Activated T-cell treated with anti-CD3 and anti-CD28 coated beads, Interleukin-2, amount 50 U/mL, for 48 hours (primary cell): ENCODE measurements around the gene NEK6.
"Not testable (repeated sequence)": the region's sequence is repeated elsewhere in the genome, so short reads cannot be mapped to it uniquely, and the experiment has no call there.

Experiments used
- DNase-seq, 2 experiments: peaks; one replicate each; pipeline ENCODE4 v3.0.0-alpha.2; 2020

NEK6 gene

DNA sequence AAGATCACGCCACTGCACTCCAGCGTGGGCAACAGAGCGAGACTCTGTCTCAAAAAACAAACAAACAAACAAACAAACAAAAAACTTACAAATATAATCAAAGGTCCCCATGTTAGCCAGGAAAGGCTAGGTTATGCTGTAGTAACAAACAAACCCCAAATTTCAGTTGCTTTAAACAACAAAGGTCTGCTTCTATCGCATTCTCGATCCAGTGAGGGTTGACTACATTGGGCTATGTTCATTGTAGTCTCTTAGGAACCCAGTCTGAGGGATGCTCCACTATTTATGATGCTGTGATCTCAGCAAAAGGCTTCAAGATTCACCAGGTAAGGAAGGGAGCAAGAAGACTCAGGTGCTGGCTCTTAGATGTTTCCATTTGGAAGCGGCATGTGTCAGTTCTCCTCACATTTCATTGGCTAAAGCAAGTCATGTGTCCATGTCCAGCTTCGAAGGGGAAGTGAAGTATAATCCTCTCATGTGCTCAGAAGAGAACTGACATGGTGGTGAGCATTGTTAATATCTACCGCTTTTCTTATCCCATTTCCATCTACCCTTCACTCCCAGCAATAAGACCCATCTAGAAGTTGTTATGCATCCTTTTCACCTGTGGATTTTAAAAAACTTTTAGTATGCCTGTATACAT is 26.5 kb upstream of the NEK6 start:
- DNase-seq, result no peak

DNA sequence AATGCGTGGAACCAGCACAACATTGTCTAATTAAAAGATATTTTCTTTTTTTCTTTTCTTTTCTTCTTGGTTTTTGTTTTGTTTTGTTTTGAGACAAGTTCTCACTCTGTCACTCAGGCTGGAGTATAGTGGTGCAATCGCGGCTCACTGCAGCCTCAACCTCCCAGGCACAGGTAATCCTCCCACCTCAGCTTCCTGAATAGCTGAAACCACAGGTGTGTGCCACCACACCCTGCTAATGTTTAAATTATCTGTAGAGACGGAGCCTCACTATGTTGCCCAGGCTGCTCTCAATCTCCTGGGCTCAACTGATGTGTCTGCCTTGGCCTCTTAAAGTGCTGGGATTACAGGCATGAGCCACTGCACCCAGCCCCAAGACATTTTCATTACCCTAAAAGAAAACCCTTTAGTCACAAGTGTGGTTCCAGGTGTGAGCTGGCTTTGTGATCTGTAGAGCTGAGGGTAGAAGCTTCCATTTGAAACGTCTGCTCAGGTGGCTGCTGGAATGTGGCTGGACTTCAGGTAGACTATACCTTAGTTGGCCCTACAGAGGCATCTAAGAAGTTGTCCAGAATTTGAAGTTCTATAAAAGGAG is 19.1 kb upstream of the NEK6 start:
- DNase-seq, result no peak

DNA sequence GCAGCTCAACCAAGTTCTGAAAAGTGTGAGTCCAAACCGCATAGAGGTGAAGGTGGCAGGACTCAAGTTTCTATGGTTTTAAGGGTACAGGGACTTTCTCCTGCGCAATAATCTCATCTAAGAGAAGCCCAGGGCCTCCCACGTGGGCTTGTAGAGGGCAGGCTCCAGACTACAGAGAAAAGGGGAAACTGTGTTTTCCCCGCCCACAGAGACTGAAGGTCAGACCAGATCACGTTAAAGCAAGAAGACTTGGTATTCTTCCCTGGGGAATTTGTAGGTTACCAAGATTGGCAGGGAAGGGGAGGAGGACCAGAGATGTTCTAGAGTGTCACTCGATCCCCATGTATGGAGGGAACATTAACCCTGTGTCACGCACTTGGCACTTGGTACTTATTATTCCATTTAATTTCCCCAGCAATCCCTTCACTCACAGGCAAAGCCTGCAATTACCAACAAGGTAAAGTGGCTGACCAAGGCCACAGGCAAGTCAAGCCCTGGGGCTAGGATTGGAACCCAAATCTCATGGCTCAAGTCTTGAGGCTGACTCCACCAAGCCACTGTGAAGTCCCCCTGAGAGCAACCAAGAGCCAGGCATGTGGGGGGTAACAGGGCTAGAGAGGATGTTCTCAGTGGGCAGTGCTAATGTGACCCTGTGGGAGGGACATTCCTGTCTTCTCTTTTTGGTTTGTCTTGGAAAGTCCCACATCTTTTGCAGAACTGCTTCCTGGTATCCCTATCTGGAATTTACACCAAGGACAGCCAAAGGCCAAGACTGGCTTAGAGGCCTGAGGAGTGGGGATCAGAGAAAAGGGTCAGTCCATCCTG is 18.3 kb upstream of the NEK6 start:
- no peak for DNase-seq

DNA sequence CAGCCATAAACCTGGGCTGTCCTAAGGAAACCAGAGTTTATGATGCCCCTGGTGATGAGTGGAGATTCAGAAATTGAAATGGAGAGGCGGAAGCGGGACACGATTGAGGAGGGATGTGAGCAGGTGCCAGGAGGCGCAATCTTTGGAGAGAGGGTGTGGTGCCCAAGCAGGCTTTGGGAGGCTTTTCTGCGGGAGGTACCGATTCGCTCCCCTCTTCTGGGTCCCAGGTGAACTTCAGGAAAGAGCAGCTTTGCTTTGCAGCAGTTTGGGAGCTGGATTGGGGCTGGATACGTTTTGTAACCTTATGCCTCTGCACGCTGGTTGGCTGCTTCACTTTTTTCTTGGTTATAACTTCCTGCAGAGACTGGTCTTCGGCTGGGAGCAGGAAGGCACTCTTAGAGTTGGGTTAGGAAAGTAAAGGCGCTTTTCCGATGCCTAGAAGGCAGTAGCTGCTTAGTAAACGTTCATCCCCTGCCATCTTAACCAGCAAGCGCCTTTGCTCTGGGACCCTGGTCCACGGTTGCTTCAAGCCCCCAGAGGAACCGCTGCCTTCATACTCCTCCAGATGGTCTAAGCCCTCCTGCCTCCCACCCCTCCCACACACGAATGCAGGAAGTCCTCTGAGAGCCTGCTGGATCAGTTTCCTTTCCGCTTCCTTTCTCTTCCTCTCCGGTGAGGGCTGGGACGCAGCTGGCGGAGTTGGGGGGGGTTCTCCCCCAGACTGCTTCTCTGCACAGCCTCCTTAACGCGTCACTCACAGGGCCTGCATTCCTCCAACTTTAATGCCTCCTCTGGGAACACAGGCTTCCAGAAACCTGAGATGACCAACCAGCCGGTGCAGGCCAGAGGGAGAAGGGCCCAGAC is 15.2 kb upstream of the NEK6 start:
- no peak for DNase-seq

DNA sequence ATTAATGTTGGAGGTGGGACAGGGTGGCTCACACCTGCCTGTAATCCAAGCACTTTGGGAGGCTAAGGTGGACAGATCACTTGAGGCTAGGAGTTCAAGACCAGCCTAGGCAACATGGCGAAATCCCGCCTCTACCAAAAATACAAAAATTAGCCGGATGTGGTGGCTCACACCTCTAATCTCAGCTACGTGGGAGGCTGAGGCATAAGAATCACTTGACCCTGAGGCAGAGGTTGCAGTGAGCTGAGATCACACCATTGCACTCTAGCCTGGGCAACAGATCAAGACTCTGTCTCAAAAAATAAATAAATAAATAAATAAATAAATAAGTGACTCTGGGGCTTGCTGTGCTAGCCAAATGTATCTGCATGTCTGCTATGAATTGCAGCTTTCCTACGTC is 10.4 kb upstream of the NEK6 start:
- DNase-seq, result not testable (repeated sequence)

DNA sequence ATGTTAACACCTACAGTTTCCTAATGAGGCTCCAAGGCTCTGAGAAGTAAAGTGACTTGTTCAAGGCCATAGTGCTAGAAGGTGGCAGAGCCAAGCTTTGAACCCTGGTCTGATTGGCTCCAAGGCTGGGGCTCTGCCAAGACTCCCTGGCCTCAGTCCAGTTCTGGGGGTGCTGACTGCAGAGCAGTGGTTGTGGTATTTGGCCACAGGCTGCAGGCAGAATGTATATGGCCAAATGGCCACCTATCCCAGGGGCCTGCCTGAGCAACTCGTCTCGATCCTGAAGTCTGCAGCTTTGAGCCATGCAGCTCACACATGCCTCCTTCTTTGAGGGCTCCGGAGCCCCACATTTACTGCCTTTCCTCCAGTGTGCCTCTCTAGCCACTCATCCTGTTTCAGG is 9.7 kb upstream of the NEK6 start:
- DNase-seq, result no peak

DNA sequence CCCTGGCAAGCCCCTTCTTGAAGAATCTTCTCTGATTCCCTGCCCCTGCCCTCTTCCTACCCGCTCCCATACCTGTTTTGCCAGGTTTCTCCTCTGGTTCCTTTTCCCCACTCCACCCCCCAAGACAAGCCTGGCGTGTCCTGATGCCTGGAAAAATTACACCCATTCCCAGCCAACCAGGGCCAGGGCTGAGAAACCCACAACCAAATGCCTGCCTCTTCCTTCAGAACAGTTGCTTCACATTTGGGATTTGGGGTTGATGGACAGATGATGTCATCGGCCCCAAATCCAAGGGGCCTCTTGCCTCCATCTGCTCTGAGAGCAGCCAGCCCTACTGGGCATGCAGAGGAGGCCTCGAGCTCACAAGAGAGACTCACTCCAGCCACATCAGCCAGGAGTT is 8.8 kb upstream of the NEK6 start:
- DNase-seq, result no peak

DNA sequence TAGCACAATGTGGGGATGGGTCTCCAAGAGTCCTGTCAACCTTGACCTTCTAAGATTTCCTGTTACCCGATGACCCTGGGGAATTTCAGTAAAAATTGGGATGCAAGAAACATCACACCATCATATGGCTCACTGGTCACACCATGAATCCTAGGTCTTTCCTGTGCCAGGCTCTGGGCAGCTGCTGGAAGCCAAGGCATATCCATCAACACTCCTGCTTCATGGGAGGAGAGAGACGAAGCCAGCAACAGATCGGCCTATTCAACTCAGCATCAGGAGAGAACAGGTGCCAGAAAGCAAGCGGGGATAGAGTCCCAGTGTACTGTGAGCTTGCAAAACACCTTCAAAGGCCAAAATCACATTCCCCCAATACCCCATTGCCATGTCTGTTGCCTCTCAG is 6.5 kb upstream of the NEK6 start:
- DNase-seq, result no peak

DNA sequence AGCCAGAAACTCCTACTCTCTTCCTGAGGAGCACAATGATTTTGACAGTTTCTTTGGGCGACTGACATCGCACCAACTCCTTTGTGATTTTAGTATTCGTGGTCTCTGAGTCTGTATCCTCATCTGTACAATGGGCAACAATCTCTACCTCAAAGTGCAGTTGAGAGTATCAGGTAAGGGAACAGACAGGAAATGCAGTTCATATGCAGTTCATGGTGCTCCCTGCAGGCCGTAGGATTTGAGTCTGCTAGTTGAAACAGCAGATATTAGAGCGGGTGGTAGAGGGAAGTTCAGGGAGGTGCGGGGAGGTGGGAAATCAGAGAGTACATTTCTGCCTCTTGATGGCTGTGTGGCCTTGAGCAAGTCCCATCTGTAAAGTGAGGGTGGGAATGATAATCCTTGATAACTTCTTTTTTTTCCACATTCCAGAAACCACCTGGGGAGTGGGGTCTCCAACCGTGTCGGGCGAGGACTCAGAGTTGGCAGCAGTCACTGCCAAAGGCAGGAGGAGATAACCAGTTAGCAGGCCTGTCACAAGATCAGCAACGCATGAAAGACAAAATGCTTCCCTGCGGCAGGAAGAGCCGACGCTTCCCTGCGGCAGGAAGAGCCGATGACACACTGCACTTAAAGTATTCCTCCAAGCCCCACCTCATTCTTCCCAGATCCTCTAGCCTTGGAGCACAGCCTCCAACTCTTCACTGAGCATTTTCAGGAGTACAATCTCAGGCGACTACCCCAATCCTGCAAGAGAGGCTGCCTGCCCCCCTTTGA is 6.0 kb upstream of the NEK6 start:
- no peak for DNase-seq

DNA sequence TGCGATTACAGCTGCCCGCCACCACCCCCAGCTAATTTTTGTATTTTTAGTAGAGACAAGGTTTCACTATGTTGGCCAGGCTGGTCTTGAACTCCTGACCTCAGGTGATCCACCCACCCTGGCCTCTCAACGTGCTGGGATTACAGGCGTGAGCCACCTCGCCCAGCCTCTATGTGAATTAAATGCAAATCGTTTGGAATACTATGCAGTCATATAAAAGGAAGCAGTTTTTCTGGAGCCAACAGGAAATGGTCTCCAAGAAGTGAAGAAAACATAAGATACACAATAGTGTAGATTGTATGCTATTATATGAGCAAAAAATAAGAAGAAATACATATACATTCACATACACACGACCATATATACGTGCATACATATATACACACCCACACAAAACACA is 4.9 kb upstream of the NEK6 start:
- DNase-seq, result not testable (repeated sequence)

DNA sequence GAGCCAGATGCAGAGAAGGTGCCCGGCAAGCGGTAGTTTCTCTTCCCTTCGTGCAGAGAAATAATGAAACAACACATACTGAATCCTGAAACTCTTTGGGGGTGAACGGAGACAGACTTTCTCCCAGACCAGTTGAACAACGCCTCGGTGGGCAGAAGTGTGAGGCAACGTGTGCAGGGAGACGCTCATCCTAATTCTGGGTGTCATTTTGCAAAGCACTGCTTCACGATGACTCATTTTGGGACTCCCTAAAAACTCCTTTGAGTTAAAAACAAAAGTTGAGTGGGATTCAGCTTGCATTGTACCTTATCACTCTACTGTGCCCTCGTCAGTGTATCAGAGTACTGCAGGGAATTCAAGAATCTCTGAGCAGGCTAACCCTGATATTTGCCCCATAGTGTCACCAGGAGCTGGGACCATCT is 3.5 kb upstream of the NEK6 start:
- peak; percentile 67 to 70 for DNase-seq

DNA sequence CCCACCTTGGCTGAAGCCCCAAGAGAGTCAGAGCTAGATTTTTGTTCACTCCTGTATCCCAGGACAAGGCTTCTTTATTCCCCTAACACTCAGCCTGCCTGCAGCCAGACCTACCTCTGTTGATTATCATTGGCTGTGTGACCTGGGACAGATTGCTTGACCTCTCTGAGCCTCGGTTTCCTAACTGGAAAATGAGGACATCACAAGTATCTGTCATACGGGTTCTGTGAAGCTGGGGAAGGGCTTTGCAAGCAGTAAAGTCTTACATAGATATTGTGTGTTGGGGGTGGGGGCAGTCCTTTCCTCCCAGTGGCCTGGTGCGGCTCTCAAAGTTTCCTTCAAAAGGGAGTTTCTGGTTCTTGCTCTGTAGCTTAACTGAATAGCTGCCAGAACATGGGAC is 2.5 kb upstream of the NEK6 start:
- DNase-seq, result no peak

DNA sequence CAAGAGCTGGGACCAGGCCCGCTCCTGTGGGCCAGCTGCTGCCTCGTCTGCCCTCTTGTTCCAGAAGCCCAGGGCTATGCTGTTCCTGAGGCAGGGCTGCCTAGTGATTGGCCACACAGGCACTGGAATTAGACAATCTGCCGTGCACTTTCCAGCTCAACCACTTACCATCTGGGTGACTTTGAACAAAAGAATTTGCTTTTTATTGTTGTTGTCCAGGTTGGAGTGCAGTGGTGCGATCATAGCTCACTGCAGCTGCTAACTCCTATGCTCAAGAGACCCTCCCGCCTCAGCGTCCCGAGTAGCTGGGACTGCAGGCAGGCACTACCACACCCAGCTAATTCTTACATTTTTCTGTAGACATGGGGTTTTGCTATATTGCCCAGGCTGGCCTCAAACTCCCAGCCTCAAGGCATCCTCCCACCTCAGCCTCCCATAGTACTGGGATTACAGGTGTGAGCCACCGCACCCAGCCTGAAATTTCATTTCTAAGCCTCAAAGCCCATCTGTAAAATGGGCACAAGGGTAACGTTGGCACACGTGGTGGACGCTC is 1.2 kb upstream of the NEK6 start:
- DNase-seq, result no peak

DNA sequence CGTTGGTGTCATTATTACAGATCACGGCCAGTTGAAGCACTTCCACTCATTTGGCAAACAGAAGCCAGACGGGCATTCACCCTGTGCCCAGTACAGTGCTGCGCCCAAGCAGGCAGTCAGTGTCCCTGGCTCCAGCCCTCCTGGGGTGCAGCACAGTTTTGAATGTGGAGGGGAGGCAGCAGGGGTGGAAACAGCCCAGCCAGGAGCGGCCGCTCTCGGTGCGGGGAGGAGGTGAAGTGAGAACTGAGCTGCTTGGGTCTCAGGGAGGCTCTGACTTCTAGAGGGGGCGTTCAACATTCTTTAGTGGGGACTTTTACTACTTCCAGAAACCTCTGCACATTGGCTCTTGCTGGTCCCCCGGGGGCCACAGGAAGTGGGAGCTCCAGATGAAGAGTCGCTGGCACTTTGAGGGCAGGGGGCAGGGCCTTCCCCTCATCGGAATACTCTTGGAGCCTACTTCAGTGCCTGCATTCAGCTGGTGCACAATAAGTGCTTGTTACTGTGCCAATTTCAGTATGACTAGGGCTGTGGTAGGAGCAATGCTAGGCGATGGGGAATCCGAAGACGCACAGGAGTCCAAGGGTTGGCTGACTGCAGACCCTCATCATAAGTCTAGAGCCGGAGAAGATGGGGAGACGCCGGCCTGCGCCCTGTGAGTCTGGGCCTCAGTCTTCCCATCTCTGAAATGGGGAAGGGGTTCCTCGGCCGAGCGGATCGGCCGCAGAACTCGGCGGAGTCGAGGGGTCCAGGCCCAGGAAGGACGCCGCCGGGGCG is 492 bp upstream of the NEK6 start:
- peak in 1 of 2 experiments; percentile 38 for DNase-seq

DNA sequence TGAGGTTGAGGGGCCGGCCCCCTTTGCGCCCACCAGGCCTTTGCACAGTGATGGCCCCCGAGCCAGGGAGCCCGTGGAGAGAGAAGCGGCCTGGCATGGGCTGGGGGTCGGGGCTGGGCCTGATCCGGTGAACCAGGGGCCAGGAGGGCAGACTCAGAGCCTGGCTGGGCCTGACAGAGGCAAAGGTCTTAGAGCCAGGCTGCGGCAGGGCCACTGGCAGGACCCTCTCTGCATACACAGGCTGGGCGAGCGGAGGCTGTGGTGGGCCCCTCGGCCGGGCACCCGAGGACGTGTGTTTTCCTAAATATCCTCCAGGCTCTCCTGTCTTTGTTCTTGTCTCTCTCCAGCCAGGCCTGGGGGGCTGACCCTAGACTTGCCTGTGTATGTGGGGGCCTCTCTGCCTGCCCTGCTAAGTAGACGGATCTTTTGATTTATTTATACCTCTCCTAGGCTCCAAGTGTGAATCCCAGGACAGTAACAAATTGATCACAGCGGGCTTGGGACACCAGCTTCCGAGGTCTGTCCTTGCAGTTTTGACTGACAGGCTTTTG is 933 bp downstream of the NEK6 start:
- DNase-seq, result no peak

DNA sequence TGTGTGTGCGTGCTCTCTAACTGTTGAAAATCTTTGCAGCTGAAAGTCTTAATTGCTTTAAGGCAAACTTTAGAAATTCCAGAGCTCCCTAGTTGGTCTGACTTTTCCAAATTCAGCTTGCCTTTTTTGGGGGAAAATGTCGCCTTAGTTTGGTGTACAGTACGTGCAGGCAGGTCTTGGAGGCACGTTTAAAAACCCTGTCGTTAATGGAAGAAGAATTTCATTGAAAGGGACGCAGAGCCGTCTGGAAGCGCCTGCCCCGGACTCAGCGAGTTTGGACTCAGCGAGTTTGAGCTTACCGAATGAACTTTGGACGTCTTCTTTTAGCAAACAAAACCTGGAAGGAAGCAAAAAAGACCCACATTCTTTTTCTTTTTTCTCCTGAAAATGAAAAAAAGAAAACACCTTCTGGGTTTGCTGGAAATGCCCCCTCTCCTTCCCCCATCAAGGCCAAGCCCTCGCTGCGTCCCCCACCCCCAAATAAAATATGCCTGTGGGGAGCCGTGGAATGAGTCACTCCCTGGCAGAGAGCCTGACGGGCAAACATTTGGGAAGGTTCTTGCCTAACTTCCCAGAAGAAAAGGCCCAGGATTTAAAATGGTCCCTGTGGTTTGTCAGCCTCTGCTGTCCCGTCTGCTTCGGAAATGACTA is 1.5 kb downstream of the NEK6 start:
- DNase-seq, result no peak

DNA sequence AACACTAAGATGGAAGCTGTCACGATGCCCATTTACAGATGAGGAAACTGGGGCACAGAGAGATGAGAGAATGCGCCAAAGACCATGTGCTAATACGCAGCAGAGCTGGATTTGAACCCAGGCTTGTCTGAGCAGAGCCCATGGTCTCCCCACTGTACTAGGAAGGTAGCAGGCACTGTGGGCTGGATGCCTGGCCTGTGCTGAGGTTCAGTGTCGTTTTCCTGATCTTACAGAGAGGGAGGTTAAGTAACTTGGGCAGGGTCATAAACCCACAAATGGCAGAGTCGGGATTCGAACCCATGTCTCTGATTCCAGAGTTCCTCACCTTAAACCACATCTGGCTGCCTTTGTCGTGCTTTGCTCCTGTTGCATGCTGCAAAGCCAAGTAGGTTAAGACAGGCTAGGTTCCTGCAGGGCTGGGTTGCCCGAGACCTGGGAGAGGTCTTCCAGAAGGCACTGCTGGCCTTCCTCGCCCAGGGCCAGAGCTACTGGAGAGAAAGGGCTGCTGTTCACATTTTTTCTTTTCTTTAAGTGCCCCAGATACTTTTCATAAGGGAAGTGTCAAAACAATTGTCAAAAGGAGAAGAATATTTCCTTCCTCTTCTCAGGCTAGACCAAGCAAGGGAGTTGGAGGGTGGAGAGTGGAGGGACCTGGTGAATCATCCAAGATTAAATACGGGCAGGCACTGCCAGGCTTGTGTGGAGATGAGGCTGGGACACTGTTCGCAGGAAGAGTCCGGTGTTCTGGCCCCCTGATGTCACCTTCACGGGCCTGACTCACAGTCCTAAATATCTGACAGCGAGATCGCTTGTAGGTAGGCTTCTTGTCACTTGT is 3.2 kb downstream of the NEK6 start:
- DNase-seq, result no peak

DNA sequence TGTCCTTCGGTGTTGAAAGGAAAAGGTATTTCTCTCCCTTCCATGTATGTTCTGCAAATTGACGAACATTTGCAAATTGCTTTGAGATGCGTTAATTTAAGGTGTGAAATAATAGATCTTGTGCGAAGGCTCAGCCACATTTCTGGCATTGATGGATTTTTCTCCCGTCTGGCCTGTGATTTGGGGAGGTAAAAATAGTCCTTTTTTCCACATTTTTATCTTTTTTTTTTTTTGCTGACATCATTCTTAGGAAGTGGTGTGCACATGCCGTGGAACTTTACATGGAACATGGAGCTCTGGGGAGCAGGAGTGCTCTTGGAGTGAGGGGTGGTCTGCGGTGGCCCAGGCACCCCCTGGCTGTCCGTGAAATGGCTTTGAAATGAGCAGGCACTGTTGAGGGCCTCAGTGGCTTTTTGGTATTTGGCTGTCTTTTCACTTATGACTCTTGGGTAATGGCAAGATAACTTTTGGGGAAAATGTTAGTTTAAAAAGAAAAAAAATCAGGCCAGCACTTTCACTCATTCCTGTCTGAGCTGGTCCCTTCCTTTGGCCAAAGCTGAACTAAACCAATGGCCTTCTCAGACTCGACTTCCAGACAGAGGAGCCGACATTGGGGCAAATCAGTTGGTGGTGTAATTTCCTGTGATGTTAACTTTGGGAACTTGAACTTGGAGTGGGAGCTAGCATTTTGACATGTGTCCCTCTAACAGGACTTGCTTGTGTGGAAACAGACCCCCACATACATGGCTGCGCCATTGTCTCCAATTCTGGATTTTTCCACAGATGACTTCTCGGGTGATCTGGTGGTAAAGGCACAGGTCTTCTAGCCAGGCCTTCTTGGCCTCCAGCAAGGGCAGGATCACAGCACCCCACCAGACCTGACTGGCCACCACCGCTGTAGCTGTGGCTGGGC is 4.2 kb downstream of the NEK6 start:
- DNase-seq, result no peak

DNA sequence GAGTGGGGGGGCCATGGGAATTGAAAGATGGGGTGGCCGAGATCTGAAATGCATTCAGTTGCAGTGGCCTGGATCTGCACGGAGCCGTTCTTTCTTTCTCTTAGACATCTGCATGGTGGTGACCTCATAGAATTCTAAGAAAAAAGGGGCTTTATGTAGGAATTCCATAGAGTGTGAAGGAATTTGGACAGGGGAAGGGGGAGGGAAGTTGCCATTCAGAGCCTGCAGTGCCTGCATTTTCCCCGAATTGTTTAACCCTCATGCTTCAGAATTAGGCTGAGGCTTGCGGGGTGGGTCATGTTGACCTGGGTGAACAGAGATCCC is 4.9 kb downstream of the NEK6 start:
- DNase-seq, result no peak
